Liver (tissue), 3 donors: ENCODE results near the gene UQCRC1.

Experiments used
- FOXA1 ChIP-seq: IDR thresholded peaks from 2 replicates; pipeline ENCODE4 v1.6.1; 2016; ENCODE audit warnings: antibody characterized with exemption
- HNF4A ChIP-seq, 2 donors: conservative IDR thresholded peaks; 2 replicates each; pipeline ENCODE4 v1.6.1; 2016; ENCODE audit warnings: antibody characterized with exemption in 2 of 2, mild to moderate bottlenecking in 2 of 2
- HNF4G ChIP-seq: IDR thresholded peaks from 2 replicates; pipeline ENCODE4 v1.6.1; 2016; ENCODE audit warnings: antibody characterized with exemption
- JUND ChIP-seq, 2 donors: IDR thresholded peaks; 2 replicates each; pipeline ENCODE4 v1.6.1; 2016; ENCODE audit warnings: antibody characterized with exemption in 2 of 2
- RAD21 ChIP-seq, 2 donors: IDR thresholded peaks; 2 replicates each; pipeline ENCODE4 v1.6.1; 2016; ENCODE audit warnings: antibody characterized with exemption in 2 of 2, mild to moderate bottlenecking in 2 of 2
- REST ChIP-seq: IDR thresholded peaks from 2 replicates; pipeline ENCODE4 v1.6.1; 2016; ENCODE audit warnings: antibody characterized with exemption, mild to moderate bottlenecking
- TAF1 ChIP-seq: conservative IDR thresholded peaks from 2 replicates; pipeline ENCODE4 v1.6.1; 2016; ENCODE audit warnings: antibody characterized with exemption, mild to moderate bottlenecking
- TF ChIP-seq, protein P1 (sequence below): fragments of 150-350 bp; IDR thresholded peaks from 2 replicates; pipeline ENCODE4 v1.5.1; 2017; ENCODE audit warnings: improper control_type of control experiment, low read depth, low read length; ENCODE audit not compliant: missing input control
- TF ChIP-seq, protein P2 (sequence below): IDR thresholded peaks from 2 replicates; pipeline ENCODE4 v1.6.1; 2016; ENCODE audit warnings: antibody characterized with exemption
- TF ChIP-seq, protein P3 (sequence below): IDR thresholded peaks from 2 replicates; pipeline ENCODE4 v1.6.1; 2016; ENCODE audit warnings: antibody characterized with exemption
- TF ChIP-seq, protein P4 (sequence below): IDR thresholded peaks from 2 replicates; pipeline ENCODE4 v1.6.1; 2016; ENCODE audit warnings: antibody characterized with exemption
- donor health status: healthy.
- donor health status: healthy.

- TF ChIP-seq, protein P1, sequence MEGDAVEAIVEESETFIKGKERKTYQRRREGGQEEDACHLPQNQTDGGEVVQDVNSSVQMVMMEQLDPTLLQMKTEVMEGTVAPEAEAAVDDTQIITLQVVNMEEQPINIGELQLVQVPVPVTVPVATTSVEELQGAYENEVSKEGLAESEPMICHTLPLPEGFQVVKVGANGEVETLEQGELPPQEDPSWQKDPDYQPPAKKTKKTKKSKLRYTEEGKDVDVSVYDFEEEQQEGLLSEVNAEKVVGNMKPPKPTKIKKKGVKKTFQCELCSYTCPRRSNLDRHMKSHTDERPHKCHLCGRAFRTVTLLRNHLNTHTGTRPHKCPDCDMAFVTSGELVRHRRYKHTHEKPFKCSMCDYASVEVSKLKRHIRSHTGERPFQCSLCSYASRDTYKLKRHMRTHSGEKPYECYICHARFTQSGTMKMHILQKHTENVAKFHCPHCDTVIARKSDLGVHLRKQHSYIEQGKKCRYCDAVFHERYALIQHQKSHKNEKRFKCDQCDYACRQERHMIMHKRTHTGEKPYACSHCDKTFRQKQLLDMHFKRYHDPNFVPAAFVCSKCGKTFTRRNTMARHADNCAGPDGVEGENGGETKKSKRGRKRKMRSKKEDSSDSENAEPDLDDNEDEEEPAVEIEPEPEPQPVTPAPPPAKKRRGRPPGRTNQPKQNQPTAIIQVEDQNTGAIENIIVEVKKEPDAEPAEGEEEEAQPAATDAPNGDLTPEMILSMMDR: no peak
- TF ChIP-seq, protein P2, sequence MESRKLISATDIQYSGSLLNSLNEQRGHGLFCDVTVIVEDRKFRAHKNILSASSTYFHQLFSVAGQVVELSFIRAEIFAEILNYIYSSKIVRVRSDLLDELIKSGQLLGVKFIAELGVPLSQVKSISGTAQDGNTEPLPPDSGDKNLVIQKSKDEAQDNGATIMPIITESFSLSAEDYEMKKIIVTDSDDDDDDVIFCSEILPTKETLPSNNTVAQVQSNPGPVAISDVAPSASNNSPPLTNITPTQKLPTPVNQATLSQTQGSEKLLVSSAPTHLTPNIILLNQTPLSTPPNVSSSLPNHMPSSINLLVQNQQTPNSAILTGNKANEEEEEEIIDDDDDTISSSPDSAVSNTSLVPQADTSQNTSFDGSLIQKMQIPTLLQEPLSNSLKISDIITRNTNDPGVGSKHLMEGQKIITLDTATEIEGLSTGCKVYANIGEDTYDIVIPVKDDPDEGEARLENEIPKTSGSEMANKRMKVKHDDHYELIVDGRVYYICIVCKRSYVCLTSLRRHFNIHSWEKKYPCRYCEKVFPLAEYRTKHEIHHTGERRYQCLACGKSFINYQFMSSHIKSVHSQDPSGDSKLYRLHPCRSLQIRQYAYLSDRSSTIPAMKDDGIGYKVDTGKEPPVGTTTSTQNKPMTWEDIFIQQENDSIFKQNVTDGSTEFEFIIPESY: no peak
- no peak for TF ChIP-seq REST
- TF ChIP-seq RAD21 (IDR thresholded peaks at IDR 0.05): no peak
- TF ChIP-seq, protein P3, sequence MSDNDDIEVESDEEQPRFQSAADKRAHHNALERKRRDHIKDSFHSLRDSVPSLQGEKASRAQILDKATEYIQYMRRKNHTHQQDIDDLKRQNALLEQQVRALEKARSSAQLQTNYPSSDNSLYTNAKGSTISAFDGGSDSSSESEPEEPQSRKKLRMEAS: no peak
- TF ChIP-seq TAF1: no peak
- TF ChIP-seq, protein P4, sequence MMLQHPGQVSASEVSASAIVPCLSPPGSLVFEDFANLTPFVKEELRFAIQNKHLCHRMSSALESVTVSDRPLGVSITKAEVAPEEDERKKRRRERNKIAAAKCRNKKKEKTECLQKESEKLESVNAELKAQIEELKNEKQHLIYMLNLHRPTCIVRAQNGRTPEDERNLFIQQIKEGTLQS: no peak
- no peak for TF ChIP-seq JUND (IDR thresholded peaks at IDR 0.05)
- no peak for TF ChIP-seq HNF4A (conservative IDR thresholded peaks at IDR 0.05)
- no peak for TF ChIP-seq FOXA1
- TF ChIP-seq HNF4G: no peak
Observed at GRCh38 chr3:48630833-48631232, 21.4 kb upstream of the UQCRC1 start.
